A673 (cell line): Measurements from ENCODE around the gene LDB3. TPM values are rescaled to one million over a fixed set of nuclear protein-coding genes. Genes with fewer than 3 reads are reported as not detected.

Experiments
- BruUV-seq: library from RNA; stranded (reverse); fragments of 400-500 nt; replicated peaks from 2 replicates; lab custom pipeline; 2021; lab: Mats Ljungman, UMichigan
- CTCF ChIA-PET: fragments of 300-600 bp; sonication (Branson Sonifier 250); formaldehyde crosslinking; loops from one replicate; lab custom pipeline; 2022; ENCODE audit warnings: antibody characterized with exemption; lab: Charles Lee
- POLR2A ChIA-PET: fragments of 300-600 bp; sonication (Branson Sonifier 250); formaldehyde crosslinking; loops from one replicate; lab custom pipeline; 2022; ENCODE audit warnings: antibody characterized with exemption; ENCODE audit not compliant: low non-redundant PET; lab: Charles Lee
- DNase-seq: peaks from one replicate; pipeline ENCODE4 v3.0.0-alpha.2; 2015; ENCODE audit warnings: low spot score
- H3K27ac ChIP-seq: fragments of 200-600 bp; sonication (generic); 2 replicates; pipeline ENCODE4 v1.5.1; 2016; ENCODE audit warnings: mixed run types, low read depth, mild to moderate bottlenecking, mixed read lengths, antibody characterized with exemption, low read length; ENCODE audit not compliant: poor library complexity, severe bottlenecking
- H3K27me3 ChIP-seq: fragments of 200-600 bp; sonication (generic); replicated peaks from 2 replicates; pipeline ENCODE4 v1.6.1; 2017; ENCODE audit warnings: mixed run types, low read depth, mild to moderate bottlenecking, mixed read lengths, antibody characterized with exemption, low read length; ENCODE audit not compliant: insufficient read depth, poor library complexity
- H3K36me3 ChIP-seq: fragments of 200-600 bp; sonication (generic); 2 replicates; pipeline ENCODE4 v1.6.1; 2016; ENCODE audit warnings: mixed run types, mild to moderate bottlenecking, mixed read lengths, antibody characterized with exemption, low read length; ENCODE audit not compliant: insufficient read depth, poor library complexity, severe bottlenecking
- H3K4me1 ChIP-seq: fragments of 200-600 bp; sonication (generic); 2 replicates; pipeline ENCODE4 v1.6.1; 2017; ENCODE audit warnings: mixed run types, mild to moderate bottlenecking, mixed read lengths, antibody characterized with exemption, low read length; ENCODE audit not compliant: insufficient read depth, poor library complexity, severe bottlenecking
- H3K4me3 ChIP-seq: fragments of 200-600 bp; sonication (generic); 2 replicates; pipeline ENCODE4 v1.5.1; 2016; ENCODE audit warnings: low read depth, mixed run types, mild to moderate bottlenecking, mixed read lengths, low read length; ENCODE audit not compliant: poor library complexity, severe bottlenecking
- H3K9me3 ChIP-seq: fragments of 200-600 bp; sonication (generic); 2 replicates; pipeline ENCODE4 v1.6.1; 2016; ENCODE audit warnings: mixed run types, low read depth, mild to moderate bottlenecking, mixed read lengths, antibody characterized with exemption, low read length; ENCODE audit not compliant: poor library complexity, severe bottlenecking
- EZH2 ChIP-seq: fragments of 200-600 bp; sonication (generic); IDR thresholded peaks from 2 replicates; pipeline ENCODE4 v1.6.1; 2017; ENCODE audit warnings: borderline replicate concordance, low read depth, mild to moderate bottlenecking, mixed read lengths, antibody characterized with exemption, low read length; ENCODE audit not compliant: poor library complexity, severe bottlenecking
- intact Hi-C: fragments of 100-400 bp; cut with micrococcal nuclease; formaldehyde crosslinking; loops from one replicate; pipeline ENCODE4 v1.10.0; 2022; ENCODE audit not compliant: unreplicated experiment
- total RNA-seq: library from RNA; stranded (reverse); gene quantifications from 2 replicates; pipeline ENCODE4 v1.2.3, GENCODE V29; 2021
- TF ChIP-seq, protein P1 (sequence below): fragments of 300-800, 200-600 bp; sonication (generic); conservative IDR thresholded peaks from 2 replicates; pipeline ENCODE4 v1.5.1; 2017; ENCODE audit warnings: low read depth, mild to moderate bottlenecking, antibody characterized with exemption, low read length, moderate library complexity, mixed read lengths

Gene LDB3
- total RNA-seq, 1 experiment from 2014 or later = 0.34 TPM

DNA sequence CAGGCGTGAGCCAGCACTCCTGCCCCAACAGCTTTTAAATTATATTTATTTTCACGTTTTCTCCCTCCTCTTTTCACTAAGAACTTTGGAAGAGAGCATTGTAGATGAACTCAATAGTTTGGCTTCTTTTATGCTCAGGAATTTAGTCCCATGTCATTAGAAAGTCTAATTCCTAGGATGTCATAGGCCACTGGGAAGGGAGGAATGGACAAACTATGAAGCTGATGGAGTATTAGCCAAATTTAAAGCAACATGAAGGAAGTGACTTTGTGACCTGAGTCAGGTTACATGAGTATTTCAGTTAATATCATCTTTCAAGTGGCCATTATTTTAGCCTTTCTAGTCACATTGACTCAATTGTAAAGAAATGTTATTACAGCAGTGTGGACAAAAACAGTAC, 32.0 kb upstream of the LDB3 start:
- TF ChIP-seq, protein P1, sequence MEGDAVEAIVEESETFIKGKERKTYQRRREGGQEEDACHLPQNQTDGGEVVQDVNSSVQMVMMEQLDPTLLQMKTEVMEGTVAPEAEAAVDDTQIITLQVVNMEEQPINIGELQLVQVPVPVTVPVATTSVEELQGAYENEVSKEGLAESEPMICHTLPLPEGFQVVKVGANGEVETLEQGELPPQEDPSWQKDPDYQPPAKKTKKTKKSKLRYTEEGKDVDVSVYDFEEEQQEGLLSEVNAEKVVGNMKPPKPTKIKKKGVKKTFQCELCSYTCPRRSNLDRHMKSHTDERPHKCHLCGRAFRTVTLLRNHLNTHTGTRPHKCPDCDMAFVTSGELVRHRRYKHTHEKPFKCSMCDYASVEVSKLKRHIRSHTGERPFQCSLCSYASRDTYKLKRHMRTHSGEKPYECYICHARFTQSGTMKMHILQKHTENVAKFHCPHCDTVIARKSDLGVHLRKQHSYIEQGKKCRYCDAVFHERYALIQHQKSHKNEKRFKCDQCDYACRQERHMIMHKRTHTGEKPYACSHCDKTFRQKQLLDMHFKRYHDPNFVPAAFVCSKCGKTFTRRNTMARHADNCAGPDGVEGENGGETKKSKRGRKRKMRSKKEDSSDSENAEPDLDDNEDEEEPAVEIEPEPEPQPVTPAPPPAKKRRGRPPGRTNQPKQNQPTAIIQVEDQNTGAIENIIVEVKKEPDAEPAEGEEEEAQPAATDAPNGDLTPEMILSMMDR = no peak
- TF ChIP-seq EZH2 = no peak
- intact Hi-C loops = no loop called here
- no peak overlapping the region for H3K27ac ChIP-seq
- H3K4me3 ChIP-seq = no peak overlapping the region
- BruUV-seq = no TSS peak
- H3K36me3 ChIP-seq = no peaks in the 10 kb centered on the region
- peaks cover 10% of the 10 kb centered on the region for H3K27me3 ChIP-seq
- H3K9me3 ChIP-seq = no peaks in the 10 kb centered on the region
- POLR2A ChIA-PET = no interaction called here
- CTCF ChIA-PET = no interaction called here
- no peak for DNase-seq
- peaks cover 6% of the 10 kb centered on the region for H3K4me1 ChIP-seq

DNA sequence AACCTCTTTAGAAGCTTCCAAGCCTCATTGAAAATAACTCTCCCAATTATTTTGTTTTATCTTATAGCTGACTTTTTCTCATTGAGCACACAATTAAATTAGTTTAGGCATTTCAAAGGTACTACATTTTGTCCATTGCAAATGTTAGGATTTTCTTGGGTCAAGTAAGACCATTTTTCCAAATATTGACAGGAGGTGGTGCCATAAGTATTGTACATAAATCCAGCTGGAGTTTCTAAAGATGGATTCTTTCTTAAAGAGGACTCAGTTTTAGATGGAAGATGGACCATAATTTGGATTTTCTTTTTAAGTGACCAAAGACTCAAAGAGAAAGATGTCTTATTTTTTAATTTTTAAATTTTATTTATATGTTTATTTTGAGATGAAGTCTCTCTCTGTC, 26.3 kb upstream of the LDB3 start:
- POLR2A ChIA-PET = no interaction called here
- no peak for TF ChIP-seq EZH2
- TF ChIP-seq, protein P1 = no peak
- Histone ChIP-seq H3K4me1 (peaks cover 7% of the 10 kb centered on the region), H3K9me3 (no peaks in the 10 kb centered on the region), H3K4me3 (no peak overlapping the region), H3K36me3 (no peaks in the 10 kb centered on the region), H3K27me3 (no peaks in the 10 kb centered on the region), H3K27ac (no peak overlapping the region)
- intact Hi-C loops = no loop called here
- no TSS peak for BruUV-seq
- no peak for DNase-seq
- CTCF ChIA-PET = interaction anchor here (0.6 to 0.7 kb wide), 2 partner anchors 49 to 257 kb away, joined by 3 read pairs; no protein-coding TSS in a partner anchor

DNA sequence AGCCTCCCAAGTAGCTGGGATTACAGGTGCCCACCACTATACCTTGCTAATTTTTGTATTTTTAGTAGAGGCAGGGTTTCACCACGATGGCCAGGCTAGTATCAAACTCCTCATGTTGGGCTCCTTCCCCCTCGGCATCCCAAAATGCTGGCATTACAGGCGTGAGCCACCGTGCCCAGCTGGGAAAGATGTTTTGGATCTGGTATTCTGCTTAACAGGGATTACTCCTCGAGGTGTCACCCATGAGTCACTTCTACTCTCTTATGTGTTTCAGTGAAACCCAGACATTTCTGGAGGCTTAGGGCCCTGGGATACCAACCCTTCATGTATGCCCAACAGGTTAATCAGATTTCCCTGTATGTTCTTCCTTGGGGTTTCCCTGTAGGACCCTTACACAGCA, 25.8 kb upstream of the LDB3 start:
- BruUV-seq = no TSS peak
- intact Hi-C loops = no loop called here
- peak; percentile 54 for DNase-seq
- Histone ChIP-seq H3K27me3 (no peaks in the 10 kb centered on the region), H3K27ac (no peak overlapping the region), H3K9me3 (no peaks in the 10 kb centered on the region), H3K4me3 (no peak overlapping the region), H3K4me1 (peaks cover 8% of the 10 kb centered on the region), H3K36me3 (no peaks in the 10 kb centered on the region)
- ChIA-PET CTCF (interaction anchor here (0.6 to 0.7 kb wide), 2 partner anchors 49 to 257 kb away, joined by 3 read pairs; no protein-coding TSS in a partner anchor), POLR2A (no interaction called here)
- TF ChIP-seq, protein P1 = no peak
- TF ChIP-seq EZH2 = no peak
